Stimulated activated CD8-positive, alpha-beta memory T cell treated with anti-CD3 and anti-CD28 coated beads, Interleukin-12 subunit alpha, Interleukin-12 subunit beta, amount 100 ng/mL, for 24 hours (primary cell): ENCODE results near the gene ZFP37.
"Not testable (repeated sequence)": the region's sequence is repeated elsewhere in the genome, so short reads cannot be mapped to it uniquely, and the experiment has no call there.

Source experiments
- DNase-seq: peaks from one replicate; pipeline ENCODE4 v3.0.0-alpha.2; 2020; ENCODE audit errors: extremely low read depth

Gene ZFP37

DNA sequence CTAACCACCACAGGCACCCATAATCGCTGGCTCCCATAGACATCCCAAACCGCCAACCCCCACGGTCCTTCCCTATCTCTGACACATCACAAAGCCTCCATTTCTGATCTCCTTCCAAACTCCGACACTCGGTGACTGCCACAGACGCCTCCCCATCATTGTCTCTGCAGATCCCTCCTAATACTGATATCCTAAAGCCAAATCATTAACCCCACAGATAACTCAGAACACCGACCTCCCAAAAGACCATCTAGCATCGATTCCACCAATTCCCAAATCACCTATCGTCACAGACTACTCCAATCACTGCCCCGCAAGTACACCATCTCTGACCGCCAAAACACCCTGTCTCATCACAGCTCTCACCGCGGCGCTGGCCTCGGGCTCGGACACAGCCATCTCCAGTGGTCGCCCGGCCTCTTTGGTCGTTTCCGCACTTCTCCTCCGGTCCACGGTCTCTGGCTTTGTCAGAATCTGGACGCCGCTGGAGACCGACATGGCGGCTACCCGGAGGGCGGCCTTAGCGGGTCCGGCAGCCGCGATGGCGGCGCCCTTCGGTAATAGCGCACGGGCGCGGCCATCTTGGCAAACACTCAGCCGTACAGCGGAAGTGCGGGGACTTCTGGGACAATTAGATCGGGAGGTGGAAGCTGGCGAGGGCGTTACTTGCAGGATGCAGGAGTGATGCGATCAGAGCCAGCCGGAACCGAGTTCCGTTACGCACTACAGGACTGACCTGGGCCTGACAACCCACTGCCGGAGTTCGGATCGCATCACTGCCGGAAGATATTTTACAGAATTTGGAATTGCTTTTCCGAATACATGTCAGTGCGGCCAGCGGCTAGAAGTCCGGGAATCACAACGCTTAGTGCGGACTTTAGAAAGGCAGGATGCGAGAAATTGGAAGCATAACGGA lies at the start of gene ZFP37:
ZFP37 (minus strand) TSS at position 534 of the 916 bp plus-strand sequence; CDS start at position 498, 36 bp downstream.
- DNase-seq, result peak; percentile 46

GRCh38 chr9:113105345-113105744 lies 48.8 kb upstream of the ZFP37 start:
- not testable (repeated sequence) for DNase-seq

- no peak for DNase-seq
Observed at GRCh38 chr9:113095561-113095960, 39.0 kb upstream of the ZFP37 start.

GRCh38 chr9:113089924-113090323 lies 33.4 kb upstream of the ZFP37 start:
- DNase-seq, result not testable (repeated sequence)

DNA sequence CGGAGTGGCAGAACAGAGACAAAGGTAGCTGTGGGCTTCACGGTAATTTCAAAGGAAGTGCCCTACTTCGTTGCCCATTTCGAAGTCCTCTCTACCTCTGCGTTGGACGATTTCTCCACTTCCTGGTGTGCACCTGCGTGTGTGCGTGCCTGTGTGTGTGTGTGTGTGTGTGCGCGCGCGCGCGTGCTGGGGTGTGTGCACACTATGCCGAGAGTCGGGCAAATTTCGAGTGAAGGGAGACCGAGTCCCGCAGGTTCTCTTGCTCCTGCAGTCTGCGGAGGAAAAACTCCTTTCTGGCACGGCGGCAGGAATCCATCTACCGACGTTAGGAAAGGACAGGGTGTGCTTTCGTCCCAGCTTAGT lies 32.6 kb upstream of the ZFP37 start:
- not testable (repeated sequence) for DNase-seq

- not testable (repeated sequence) for DNase-seq
Observed at GRCh38 chr9:113088456-113089142, 32.1 kb upstream of the ZFP37 start.

- DNase-seq, result not testable (repeated sequence)
Observed at GRCh38 chr9:113062932-113063310, 6.4 kb upstream of the ZFP37 start.

DNA sequence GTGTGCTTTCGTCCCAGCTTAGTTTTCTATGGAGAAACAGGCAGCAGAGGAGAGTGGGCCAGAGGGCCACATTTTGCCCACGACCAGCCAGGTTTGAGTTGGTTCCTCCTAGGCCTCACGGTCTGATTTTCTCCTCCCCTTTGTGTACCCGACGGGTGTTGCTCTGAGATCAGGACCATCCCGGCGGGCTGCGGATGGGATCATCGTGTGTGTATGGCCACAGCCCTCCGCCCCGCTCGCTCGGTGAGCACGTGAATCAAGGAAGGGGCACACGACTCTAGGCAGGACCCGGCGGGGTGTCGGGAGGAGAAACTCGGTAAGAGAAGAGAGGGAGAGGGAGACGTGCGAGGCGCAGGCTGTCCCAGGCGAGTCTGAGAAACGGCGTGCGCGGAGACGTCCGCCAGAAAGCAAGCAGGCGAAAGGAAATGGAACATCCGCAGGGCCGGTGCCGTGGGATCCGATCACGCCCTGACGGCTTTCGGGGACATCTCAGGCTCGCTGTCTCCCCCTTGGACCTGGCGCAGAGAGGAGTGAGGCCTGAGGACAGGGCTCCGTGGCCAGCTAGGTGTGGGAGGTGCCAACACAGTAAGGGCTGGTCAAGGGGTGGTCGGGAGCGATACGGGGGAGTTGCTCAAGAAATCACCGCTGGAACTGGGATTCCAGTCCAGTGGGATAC lies 5.9 kb upstream of the ZFP37 start:
- DNase-seq, result not testable (repeated sequence)

DNA sequence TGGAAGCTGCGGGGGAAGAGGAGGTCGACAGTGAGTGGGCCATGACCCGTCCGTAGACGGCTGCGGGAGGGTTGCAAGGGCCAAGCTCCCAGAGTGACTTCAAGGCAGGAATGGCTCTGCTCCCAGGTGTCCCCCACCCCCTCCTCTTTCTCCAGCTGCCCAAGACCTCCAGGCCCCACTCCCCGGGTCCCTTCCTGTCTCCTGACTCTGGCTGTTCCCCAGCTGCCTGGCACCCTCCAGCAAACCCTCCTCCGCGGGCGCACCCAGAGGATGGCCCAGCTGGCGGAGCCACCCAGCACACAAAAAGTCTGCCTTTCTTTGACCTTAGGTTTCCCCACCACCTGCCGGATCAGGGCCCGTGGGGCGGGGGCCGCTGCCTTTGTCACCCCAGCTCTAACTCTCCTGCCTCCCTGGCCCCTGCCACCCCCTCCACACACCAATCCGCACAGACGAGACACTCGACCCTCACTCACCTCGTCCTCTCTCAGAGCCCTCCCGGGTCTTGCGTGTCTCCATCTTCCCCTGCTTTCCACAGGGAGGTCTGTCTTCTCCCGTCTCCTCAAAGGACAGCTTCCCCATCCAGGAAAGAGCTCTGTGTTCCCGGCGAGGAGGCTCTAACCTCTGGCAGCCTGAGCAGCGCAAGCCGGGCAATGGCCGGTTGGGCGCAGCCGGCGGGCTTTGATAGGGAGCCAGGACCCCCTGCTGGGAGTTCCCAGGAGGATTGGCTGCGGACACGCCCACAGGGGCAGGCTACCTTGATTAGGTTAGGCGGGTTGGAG lies 4.7 kb upstream of the ZFP37 start:
- not testable (repeated sequence) for DNase-seq

DNA sequence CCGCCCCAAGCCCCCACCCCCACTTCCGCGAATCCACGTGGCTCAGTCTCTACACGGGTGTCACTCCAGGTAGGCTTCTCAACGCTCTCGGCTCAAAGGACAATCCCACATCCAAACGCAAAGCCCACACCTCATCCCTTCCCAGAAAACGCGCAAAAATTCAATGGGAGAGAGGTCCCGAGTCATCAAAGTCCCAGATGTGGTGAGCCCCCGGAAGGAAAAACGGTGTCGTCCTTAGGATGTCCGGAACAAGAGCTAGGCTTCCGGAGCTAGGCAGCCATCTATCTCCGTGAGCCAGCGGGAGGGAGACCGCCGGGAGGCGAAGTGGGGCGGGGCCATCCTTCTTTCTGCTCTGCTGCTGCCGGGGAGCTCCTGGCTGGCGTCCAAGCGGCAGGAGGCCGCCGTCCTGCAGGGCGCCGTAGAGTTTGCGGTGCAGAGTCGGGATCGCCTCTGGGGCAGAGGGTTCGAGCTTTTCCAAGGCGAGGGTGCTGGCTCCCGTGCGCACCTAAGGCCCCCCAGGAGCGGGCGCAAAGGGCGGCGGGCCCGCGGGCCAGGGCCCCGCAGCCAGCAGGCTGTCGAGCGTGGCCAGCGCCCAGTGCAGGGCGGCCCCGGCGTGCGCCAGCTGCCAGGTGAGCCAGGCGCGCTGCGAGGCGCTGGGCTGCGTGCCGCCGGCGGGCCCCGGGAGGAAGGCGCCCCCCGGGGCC lies 3.2 kb upstream of the ZFP37 start:
- DNase-seq, result not testable (repeated sequence)

DNA sequence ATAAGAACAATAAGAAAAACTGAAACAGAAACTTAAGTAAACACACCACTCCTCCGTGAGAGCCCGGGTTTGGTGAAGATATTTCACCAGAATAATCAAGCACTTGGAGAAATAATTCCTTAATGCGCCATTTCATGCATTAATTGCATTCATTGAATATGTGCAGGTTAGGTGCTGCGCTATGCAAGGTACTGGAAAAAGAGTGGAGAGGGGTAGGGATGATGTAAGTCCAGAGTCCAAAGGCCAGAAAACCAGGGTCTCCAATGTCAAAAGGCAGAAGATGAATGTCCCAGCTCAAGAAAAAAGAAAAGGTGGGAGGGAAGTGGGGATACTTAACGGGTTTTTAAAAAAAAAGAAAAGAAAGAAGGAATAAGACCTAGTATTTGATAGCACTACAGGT lies 669 bp upstream of the ZFP37 start:
- no peak for DNase-seq

DNA sequence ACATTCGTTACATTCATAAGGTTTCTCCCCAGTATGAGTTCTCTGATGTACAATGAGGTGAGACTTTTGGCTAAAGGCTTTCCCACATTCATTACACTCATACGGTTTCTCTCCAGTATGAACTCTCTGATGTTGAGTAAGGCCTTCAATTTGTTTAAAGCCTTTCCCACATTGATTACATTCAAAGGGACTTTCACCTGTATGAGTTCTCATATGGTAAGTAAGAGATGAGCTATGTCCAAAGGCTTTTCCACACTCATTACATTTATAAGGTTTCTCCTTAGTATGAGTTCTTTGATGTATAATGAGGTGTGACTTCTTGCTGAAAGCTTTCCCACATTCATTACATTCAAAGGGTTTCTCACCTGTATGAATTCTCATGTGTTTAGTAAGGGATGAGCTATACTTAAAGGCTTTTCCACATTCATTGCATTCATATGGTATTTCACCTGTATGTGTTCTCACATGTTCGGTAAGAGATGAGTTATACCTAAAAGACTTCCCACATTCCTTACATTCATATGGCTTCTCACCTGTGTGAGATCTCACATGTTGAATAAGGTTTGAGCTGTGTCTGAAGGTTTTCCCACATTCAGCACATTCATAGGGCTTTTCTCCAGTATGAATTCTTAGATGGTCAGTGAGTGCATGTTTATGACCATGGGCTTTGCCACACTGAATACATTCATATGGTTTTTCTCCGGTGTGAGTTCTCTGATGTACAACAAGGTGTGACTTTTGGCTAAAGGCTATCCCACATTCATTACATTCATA lies 13.5 kb downstream of the ZFP37 start:
- no peak for DNase-seq

- no peak for DNase-seq
Observed at GRCh38 chr9:113026200-113026599, 30.3 kb downstream of the ZFP37 start.

- no peak for DNase-seq
Observed at GRCh38 chr9:113018247-113018646, 38.3 kb downstream of the ZFP37 start.

GRCh38 chr9:113012492-113012891 lies 44.0 kb downstream of the ZFP37 start:
- no peak for DNase-seq

DNA sequence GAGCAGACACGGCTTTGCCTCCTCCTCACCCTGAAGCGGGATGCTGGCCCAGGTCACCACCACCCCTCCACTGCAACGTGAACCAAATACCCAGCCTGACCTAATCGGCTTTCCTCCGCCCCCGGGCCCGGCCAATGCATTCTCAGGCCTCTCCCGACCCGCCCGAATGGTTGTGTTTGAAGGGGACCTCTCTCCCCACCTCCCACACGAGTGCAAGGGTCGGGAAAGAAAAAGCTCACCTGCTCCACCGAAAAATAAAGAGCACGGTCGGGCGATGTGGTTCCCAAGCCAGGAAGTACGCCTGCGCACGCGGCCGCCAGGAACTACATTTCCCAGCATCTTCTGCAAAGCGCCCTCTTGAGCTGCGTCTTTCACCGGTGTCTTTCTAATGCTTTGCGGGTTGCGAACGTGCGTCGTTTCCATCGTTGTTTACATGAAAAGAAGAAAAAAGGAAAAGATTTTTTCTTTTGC lies 44.6 kb downstream of the ZFP37 start, which contains the start of gene ZNF883:
ZNF883 (minus strand) TSS at position 282 of the 471 bp plus-strand sequence.
- DNase-seq, result peak; percentile 1

DNA sequence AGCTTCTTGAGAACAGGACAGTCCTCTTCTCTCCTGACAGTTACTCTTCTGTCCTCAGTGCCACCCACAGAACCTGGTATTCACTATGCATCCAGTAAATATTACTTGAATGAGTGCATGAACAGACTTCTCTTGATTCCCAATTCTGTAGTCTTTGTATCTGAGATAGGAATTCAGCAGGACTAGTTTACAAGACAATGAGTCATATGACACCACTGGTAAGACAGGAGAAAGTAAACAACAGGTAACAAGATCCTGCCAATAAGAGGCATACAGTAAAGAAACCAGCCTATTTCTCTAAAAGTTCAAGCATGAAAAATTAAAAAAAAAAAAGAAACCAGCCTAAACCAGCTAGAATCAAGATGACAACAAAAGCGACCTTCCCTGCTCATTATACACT lies 50.7 kb downstream of the ZFP37 start:
- no peak for DNase-seq

- DNase-seq, result no peak
Observed at GRCh38 chr9:112997236-112997941, 59.1 kb downstream of the ZFP37 start.
